ENCODE measurements around the gene EPB41L1.

The EPB41L1 gene

DNA sequence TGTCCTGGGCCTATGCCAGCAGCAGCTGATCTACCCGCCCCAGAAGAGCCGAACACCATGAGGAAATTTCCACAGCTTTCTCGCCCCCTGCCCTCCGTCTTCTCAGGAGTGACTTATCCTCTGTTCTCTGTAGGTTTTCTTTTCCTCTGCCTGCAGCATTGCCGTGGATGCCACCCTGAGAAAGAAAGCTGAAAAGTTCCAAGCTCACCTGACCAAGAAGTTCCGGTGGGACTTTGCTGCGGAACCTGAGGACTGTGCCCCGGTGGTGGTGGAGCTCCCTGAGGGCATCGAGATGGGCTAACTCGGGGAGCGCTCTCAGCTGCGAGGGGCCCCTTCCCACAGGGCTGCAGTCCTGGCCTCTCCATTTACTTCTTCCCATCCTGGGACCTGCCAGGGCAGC is 100.9 kb downstream of the EPB41L1 start:
- TF ChIP-seq, protein P1, sequence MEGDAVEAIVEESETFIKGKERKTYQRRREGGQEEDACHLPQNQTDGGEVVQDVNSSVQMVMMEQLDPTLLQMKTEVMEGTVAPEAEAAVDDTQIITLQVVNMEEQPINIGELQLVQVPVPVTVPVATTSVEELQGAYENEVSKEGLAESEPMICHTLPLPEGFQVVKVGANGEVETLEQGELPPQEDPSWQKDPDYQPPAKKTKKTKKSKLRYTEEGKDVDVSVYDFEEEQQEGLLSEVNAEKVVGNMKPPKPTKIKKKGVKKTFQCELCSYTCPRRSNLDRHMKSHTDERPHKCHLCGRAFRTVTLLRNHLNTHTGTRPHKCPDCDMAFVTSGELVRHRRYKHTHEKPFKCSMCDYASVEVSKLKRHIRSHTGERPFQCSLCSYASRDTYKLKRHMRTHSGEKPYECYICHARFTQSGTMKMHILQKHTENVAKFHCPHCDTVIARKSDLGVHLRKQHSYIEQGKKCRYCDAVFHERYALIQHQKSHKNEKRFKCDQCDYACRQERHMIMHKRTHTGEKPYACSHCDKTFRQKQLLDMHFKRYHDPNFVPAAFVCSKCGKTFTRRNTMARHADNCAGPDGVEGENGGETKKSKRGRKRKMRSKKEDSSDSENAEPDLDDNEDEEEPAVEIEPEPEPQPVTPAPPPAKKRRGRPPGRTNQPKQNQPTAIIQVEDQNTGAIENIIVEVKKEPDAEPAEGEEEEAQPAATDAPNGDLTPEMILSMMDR (IDR thresholded peaks at IDR 0.05; ENCODE audit: control insufficient read depth, extremely low read depth, insufficient read depth): no peak
- DNase-seq (ENCODE audit: low read depth): no peak
- H3K4me3 ChIP-seq (ENCODE audit: low read depth, low read length): no peak overlapping the region

DNA sequence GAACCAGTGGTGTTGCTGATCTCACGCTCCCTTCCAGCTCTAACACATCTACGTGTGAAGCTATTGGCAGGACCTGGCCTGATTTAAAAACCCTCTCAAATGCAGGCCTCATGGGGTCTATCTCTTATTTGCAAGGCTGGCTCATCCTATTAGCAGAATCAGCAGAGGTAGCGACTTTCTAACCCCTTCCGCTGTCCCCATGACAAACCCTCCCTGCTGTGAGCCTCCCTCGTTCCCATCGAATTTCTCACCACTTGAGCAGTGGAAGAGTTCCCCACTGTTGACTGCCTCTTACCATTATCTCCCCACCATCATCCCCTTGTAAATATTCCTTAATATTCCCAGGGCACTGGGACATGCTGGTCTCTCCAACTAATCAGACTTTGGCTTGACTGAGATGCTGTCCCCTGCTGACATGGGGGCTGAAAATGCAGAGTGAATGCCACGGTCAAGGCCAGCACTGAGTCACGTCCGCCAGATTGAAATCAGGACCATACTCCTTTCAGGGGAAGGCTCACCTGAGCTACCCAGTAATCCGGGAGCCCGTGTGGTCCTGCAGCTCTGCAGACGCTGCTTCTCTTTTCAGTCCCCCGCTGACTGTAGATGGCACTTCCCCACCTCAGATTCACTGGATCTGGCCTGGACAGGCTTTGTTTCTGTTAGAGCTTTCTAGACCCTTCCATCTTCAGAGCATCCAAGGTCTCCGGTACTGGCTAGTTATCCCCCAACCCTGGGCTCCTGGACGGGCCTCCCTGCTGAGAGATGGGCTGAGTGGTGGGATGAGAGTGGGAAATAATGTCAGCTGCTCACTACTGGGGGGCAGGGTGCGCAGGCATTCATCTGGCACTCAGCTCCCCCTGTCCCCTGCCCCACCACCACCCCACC is 104.9 kb downstream of the EPB41L1 start:
- DNase-seq (ENCODE audit: low read depth): no peak
- H3K4me3 ChIP-seq (ENCODE audit: low read depth, low read length): no peak overlapping the region
- TF ChIP-seq, protein P1 (IDR thresholded peaks at IDR 0.05; ENCODE audit: control insufficient read depth, extremely low read depth, insufficient read depth): no peak

DNA sequence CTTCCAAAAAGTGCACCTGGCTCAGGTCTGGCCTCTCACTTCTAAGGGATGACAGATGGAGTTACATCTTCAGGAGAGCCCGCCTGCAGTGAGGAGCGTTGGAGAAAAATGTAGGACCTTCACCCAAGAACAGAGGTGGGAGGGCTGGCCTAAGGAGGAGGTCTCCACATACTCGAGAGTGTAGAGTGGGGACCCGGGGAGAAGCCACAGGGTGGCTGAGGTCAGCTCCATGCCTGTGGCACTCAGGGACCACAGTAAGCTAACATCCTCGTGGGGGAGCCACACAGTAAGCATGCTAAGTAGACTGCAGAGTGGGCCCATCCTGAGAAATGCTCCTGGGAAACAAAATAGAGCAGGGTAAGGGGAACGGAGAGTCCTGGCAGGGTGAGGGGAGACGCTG is 105.8 kb downstream of the EPB41L1 start:
- TF ChIP-seq, protein P1 (IDR thresholded peaks at IDR 0.05; ENCODE audit: control insufficient read depth, extremely low read depth, insufficient read depth): no peak
- no peak for DNase-seq (ENCODE audit: low read depth)
- H3K4me3 ChIP-seq (ENCODE audit: low read depth, low read length): no peak overlapping the region

DNA sequence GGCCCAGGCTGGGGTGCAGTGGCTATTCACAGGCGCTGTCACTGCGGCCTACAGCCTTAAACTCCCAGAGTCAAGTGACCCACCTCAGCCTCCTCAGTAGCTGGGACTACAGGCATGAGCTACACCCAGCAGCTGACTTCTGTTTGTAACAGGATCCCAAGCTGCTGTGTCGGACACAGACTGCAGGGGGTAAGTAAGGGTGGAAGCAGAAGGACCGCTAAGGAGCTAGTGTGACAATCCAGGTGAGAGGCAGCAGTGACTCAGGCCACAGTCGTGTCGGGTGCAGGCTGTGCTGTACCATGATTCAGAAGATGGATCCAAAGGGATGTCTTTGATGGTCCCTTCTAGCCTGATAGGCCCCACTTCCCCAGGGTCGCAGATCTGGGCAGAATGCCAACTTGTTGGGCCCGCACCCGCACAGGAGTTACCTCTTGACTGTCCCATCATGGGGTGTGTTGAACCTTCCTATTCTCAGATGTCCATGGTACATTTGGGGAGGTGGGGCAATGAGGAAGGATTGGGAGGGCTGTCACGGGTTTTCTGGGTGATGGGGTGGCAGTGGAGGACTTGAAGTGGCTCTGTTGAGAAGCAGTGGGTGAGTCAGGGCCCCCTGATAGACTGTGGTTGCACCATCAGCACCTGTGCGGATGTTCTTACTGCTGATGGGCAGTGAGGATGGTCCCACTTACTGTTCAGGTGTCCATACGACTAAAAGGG is 107.0 kb downstream of the EPB41L1 start:
- DNase-seq (ENCODE audit: low read depth): no peak
- TF ChIP-seq, protein P1 (IDR thresholded peaks at IDR 0.05; ENCODE audit: control insufficient read depth, extremely low read depth, insufficient read depth): no peak
- no peak overlapping the region for H3K4me3 ChIP-seq (ENCODE audit: low read depth, low read length)

DNA sequence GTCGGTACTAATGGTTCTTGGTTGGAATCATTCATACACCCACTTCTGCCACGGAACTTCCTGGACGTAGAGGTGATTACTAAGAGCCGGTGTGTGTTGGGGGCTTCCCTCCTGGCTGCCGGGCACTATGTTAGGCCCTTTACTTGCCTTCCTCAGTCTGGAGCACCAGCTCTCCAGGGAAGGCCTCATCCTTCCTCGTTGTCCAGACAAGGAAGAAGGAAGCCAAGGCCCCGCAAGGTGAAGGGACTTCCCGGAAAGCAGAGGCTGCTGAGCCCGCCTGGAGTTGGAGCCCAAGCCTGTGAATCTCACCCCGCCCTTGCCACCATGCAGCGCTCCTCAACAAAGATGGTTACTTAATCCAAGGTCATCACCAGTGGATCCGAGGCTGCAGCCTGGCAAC is 107.9 kb downstream of the EPB41L1 start:
- DNase-seq (ENCODE audit: low read depth): no peak
- TF ChIP-seq, protein P1 (IDR thresholded peaks at IDR 0.05; ENCODE audit: control insufficient read depth, extremely low read depth, insufficient read depth): no peak
- no peak overlapping the region for H3K4me3 ChIP-seq (ENCODE audit: low read depth, low read length)

DNA sequence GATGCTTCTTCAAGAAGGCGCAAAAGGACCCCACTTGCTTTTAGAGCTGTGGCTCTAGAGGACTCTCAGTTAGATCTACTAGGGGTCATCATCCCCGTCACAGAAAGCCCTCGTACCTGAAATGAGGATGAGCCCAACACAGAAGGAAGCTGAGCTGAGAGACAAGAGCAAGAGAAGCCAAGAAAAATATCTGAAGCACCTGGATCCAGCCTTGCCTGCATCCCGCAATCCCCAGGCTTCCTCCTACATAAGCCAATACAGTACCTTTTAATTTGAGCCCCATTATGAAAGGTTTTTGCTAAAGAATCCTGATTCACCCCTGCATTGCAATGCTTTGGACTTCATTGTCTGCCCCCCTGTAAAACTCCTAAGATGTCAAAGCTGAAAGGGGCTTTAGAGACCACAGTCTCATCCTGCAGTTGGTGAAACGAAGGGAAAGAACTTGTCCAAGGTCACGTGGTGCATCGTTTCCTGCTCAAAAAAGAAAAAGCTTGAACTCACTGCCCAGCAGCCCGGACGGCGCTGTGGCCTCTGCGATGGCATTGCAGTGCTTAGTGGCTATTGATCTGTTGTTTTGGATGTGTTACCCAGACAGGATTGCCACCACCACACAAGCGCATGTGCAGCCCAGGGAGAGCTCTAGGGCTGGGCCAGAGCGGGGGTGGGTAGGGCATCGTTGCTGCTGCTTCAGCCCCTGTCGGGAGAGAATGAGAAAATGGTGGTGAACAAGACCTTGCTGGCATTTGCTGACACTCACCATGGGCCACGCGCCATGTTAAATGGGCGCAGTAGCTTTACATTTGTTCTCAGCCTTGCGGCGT is 110.1 kb downstream of the EPB41L1 start:
- H3K4me3 ChIP-seq (ENCODE audit: low read depth, low read length): no peak overlapping the region
- no peak for DNase-seq (ENCODE audit: low read depth)
- TF ChIP-seq, protein P1 (IDR thresholded peaks at IDR 0.05; ENCODE audit: control insufficient read depth, extremely low read depth, insufficient read depth): no peak

All from LNCaP clone FGC (cell line).